Right lobe of liver (tissue), 6 donors: Measurements from ENCODE around the gene STKLD1. TPM values are rescaled to one million over a fixed set of nuclear protein-coding genes. Genes with fewer than 3 reads are reported as not detected.
A peak's percentile ranks its signal among the peaks of the same experiment; 100 is the strongest.

Experiments
- ATAC-seq, 4 donors: fragments of 200-7000 bp; cut with Tn5 transposase; one replicate each; pipeline ENCODE4 v1.9.1; 2020; ENCODE audit warnings: mild to moderate bottlenecking in 4 of 4, moderate library complexity in 4 of 4
- DNase-seq, 3 donors: peaks; one replicate each; pipeline ENCODE4 v3.0.0-alpha.2; 2020
- H3K27ac ChIP-seq, 3 donors: fragments of 200-600 bp; one replicate each; pipeline ENCODE4 v1.8.0; 2022
- H3K27me3 ChIP-seq, 2 donors: fragments of 200-600 bp; one replicate each; pipeline ENCODE4 v1.8.0; 2022
- H3K36me3 ChIP-seq, 4 donors: fragments of 200-600 bp; sonication (generic) in 1 of 4; one replicate each; pipeline versions ENCODE4 v1.5.1 to v1.8.0; 2017 to 2022; ENCODE audit warnings: control low read depth in 1 of 4
- H3K4me1 ChIP-seq, 4 donors: fragments of 200-600 bp; sonication (generic) in 1 of 4; one replicate each; pipeline versions ENCODE4 v1.5.1 to v1.8.0; 2017 to 2022; ENCODE audit warnings: control low read depth in 1 of 4
- H3K4me3 ChIP-seq, 3 donors: fragments of 200-600 bp; one replicate each; pipeline ENCODE4 v1.8.0; 2022
- H3K9me3 ChIP-seq, 4 donors: fragments of 200-600 bp; sonication (generic) in 1 of 4; one replicate each; pipeline versions ENCODE4 v1.5.1 to v1.8.0; 2017 to 2022; ENCODE audit warnings: control low read depth in 1 of 4
- CTCF ChIP-seq, 4 donors: fragments of 200-600 bp in 3 of 4; fragments of 450-650 bp in 1 of 4; IDR thresholded peaks; one replicate each; pipeline versions ENCODE4 v1.5.1 to v1.8.0; 2016 to 2022; ENCODE audit warnings: antibody characterized with exemption in 4 of 4, mild to moderate bottlenecking in 2 of 4
- POLR2A ChIP-seq: fragments of 450-650 bp; IDR thresholded peaks from one replicate; pipeline ENCODE4 v1.6.1; 2017; ENCODE audit warnings: antibody characterized with exemption, mild to moderate bottlenecking
- WGBS: methylation state at CpG from one replicate; pipeline ENCODE4 v1.1.6; 2018; ENCODE audit warnings: low coverage, low lambda C conversion rate; ENCODE audit not compliant: insufficient coverage; ENCODE audit errors: missing lambda C conversion rate; 5-methylcytosine and 5-hydroxymethylcytosine counted together
- intact Hi-C, 2 donors: fragments of 100-400 bp; cut with DNase I; formaldehyde crosslinking; loops; one replicate each; pipeline versions ENCODE4 v1.11.2 to v1.14.1; 2022
- total RNA-seq, 6 experiments: library from RNA; depleted of rRNA in 2 of 6; stranded (reverse); fragments of >200 nt in 2 of 6; fragmentation: NEBNext Ultra II Directional in 3 of 6; extraction: Animal tissue kit (Norgen Biotek cat#: 25700) in 3 of 6; gene quantifications; one replicate each; pipeline versions ENCODE4 v1.1.0 to v1.2.4, GENCODE V29; 2016 to 2023
- donor health status: DM: no; HTN: yes; CAD: no.
- donor health status: DM: no; HTN: no; CAD: no.
- donor health status: DM: no; HTN: no; CAD: no.
- donor health status: DM: no; HTN: yes; CAD: no.
- donor health status: DM: no; HTN: yes; CAD: no.

STKLD1 gene
- total RNA-seq, 6 experiments from 2014 or later: 0.43 to 2.6 (median 0.81) TPM; not detected in 1

DNA sequence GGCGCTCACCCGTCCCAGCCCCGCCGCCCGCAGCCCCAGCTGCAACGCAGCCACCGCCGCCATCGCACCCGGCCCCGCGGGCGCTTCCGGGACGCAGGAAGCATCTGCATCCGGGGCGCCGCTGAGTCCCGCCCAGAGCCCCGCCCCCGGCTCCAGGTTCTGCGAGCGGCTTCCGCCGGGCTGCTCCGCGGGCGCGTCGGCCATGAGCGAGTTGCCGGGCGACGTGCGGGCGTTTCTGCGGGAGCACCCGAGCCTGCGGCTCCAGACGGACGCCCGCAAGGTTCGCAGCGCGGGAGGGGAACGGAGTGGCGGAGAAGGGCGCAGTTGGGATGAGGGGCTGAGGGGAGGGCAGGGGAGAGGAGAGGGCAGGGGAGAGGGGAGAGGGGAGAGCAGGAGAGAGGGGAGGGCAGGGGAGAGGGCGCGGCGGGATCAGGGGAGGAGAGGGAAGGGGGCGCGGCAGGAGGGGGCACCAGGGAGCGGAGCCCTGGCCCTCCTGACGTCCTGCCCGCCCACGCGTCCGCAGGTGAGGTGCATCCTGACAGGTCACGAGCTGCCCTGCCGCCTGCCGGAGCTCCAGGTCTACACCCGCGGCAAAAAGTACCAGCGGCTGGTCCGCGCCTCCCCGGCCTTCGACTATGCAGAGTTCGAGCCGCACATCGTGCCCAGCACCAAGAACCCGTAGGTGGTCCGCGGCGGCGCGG lies 19.6 kb upstream of the STKLD1 start, which contains the start of the genes SURF1 and SURF2:
SURF1 (minus strand) TSS at position 97 of the 701 bp plus-strand sequence; CDS start at position 63, 34 bp downstream.
SURF2 (plus strand) TSS at position 160 of the 701 bp plus-strand sequence; CDS start at position 203, 43 bp downstream.
- Histone ChIP-seq H3K9me3 (no peaks in the 10 kb centered on the region), H3K27ac (peak within 1 kb of the TSS in 2 of 3 donors; percentile 53 to 55), H3K4me1 (peaks cover 0 to 23% (median 5%) of the 10 kb centered on the region in 4 donors), H3K27me3 (no peaks in the 10 kb centered on the region), H3K4me3 (peak within 1 kb of the TSS; percentile 58 to 91 (median 85)), H3K36me3 (peaks cover 0 to 33% (median 9%) of the 10 kb centered on the region in 4 donors)
- DNase-seq (peak; percentile 91 to 92 (median 92)), ATAC-seq (peak; percentile 82 to 95 (median 88))
- 0% methylated on average over 9 of the region's 78 CpGs for WGBS
- TF ChIP-seq CTCF (IDR thresholded peaks at IDR 0.05) (peak in 3 of 4 donors; percentile 10 to 22 (median 13)), POLR2A (peak; percentile 28)
- intact Hi-C loops: loop anchor here in 1 of 2 donors (10.0 kb wide), 1 partner anchor 48 kb away; no protein-coding TSS in a partner anchor

DNA sequence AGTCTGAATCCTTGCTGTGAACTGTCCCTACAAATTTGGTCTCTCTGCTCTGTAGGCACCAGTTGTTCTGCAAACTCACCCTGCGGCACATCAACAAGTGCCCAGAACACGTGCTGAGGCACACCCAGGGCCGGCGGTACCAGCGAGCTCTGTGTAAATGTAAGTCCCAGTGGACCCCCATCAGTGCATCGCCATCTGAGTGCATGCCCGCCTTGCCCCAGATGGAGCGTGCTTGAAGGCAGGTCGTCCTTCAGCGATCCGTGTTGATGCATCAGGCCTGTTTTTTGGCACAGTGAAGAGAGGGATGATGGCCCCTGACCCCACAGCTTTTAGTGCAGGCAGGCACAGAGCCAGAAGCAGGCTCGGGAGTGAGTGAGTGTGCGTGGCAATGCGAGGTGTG lies 18.5 kb upstream of the STKLD1 start:
- ATAC-seq: no peak
- no peak overlapping the region for H3K27ac ChIP-seq
- H3K27me3 ChIP-seq: no peaks in the 10 kb centered on the region
- 70% methylated on average over 7 of the region's 14 CpGs for whole genome bisulfite sequencing
- peaks cover 0 to 23% (median 5%) of the 10 kb centered on the region in 4 donors for H3K4me1 ChIP-seq
- TF ChIP-seq POLR2A (no peak), CTCF (IDR thresholded peaks at IDR 0.05) (no peak)
- H3K36me3 ChIP-seq: peaks cover 0 to 33% (median 11%) of the 10 kb centered on the region in 4 donors
- no peaks in the 10 kb centered on the region for H3K9me3 ChIP-seq
- intact Hi-C loops: loop anchor here in 1 of 2 donors (10.0 kb wide), 1 partner anchor 47 kb away; no protein-coding TSS in a partner anchor
- no peak overlapping the region for H3K4me3 ChIP-seq
- DNase-seq: no peak

GRCh38 chr9:133359399-133360175 lies 16.6 kb upstream of the STKLD1 start:
- Histone ChIP-seq H3K4me1 (peaks cover 0 to 18% (median 5%) of the 10 kb centered on the region in 4 donors), H3K36me3 (peaks cover 0 to 46% (median 26%) of the 10 kb centered on the region in 4 donors)

More at GRCh38 chr9:133359399-133360175, 16.6 kb upstream of the STKLD1 start:
- Histone ChIP-seq H3K4me3 (no peak overlapping the region), H3K27ac (no peak overlapping the region), H3K27me3 (no peaks in the 10 kb centered on the region), H3K9me3 (no peaks in the 10 kb centered on the region)
- TF ChIP-seq CTCF (IDR thresholded peaks at IDR 0.05): peak; percentile 30 to 45 (median 34)
- no peak for TF ChIP-seq POLR2A
- DNase-seq (no peak), ATAC-seq (peak in 3 of 4 donors; percentile 15 to 37 (median 19))
- WGBS: 65% methylated on average over 4 of the region's 20 CpGs
- intact Hi-C loops: loop anchor here in 1 of 2 donors (10.0 kb wide), 1 partner anchor 45 kb away; no protein-coding TSS in a partner anchor
